HG02642 (cell line): ENCODE results near the gene PRR5.
"Not testable (repeated sequence)": the region's sequence is repeated elsewhere in the genome, so short reads cannot be mapped to it uniquely, and the experiment has no call there.

Source experiments
- ATAC-seq: cut with Tn5 transposase; IDR thresholded peaks from one replicate; pipeline ENCODE4 v1.9.1; 2021; ENCODE audit warnings: mild to moderate bottlenecking; ENCODE audit not compliant: unreplicated experiment, poor library complexity

Gene PRR5

DNA sequence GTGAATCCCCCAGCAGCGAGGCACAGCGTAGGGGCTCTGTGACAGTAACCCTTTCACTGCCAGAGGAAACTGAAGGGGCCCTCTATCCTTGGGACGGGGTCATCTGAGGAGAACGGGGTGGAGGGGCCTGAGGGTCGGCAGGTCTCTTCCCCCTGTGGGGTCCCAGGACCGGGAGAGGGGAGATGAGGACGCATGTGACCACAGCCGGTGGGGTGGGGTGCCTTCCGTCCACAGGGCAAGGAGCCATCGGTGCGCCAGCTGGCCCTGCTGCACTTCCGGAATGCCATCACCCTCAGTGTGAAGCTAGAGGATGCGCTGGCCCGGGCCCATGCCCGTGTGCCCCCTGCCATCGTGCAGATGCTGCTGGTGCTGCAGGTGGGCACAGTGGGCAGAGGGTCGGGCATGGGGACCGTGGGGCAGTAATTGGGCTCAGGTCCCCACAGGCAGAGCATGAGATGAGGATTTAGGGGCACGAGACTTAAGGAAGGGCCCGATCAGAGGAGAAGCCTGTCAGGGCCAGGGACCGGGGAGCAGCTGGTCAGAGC lies 30.1 kb downstream of the PRR5 start:
- ATAC-seq = no peak

DNA sequence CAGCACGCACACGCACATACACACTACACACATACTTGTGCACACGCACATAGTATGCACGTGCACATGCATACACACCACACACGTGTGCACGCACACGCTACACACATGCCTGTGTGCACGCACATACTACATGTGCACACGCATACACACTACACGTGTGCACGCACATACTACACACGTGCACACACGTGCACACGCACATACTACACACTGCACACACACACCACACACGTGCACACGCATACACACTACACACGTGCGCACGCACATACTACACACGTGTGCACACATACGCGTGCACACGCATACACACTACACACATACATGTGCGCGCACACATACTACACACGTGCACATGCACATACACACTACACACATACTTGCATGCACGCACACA lies 30.7 kb downstream of the PRR5 start:
- no peak for ATAC-seq

DNA sequence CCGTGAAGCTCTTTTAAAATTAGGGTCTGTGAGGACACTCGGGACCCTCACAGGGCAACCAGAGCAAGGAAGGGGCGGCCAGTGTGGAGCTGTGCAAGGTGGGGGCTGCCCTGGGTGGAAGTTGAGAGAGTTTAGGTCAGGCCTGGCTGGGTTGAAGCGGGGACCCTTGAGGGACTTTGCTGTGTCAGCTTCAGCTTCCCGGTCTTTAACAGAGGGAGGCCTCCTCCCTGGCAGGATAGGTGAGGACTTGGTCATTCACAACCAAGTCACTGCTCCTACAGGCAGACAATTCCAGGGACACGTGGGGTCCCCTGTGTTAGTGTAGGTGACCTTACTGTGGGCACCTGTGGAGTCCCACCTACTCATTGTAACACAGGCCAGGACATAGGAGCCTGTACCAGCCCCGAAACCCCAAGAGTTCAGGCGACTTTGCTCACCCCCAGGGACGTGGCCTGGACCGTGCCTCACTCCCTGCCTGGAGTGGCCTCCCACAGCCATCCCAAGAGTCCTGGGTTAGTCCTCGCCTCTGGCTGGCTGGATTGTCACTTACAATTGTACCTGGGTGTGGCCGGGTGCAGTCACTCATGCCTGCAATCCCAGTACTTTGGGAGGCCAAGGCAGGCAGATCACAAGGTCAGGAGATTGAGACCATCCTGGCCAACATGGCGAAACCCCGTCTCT lies 31.6 kb downstream of the PRR5 start:
- ATAC-seq = no peak

DNA sequence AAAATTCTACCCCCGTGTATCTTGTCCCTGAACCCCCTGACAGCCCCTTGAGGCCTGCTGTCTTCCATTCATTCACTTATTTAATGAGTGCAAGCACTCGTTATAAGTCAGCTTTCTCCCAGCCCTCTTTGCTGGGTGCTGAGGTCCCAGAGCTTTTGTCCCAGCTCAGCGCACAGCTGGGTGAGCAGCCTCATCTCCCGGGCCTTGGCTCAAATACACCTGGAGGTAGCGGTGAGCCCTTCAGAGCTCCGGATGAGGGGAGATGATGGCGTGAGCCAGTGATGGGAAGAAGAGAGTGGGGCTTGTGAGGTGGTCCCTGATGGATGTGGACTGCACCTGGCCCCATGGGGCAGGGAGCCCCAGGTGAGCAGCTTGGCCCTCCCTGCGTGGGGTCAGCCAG lies 32.3 kb downstream of the PRR5 start:
- no peak for ATAC-seq

DNA sequence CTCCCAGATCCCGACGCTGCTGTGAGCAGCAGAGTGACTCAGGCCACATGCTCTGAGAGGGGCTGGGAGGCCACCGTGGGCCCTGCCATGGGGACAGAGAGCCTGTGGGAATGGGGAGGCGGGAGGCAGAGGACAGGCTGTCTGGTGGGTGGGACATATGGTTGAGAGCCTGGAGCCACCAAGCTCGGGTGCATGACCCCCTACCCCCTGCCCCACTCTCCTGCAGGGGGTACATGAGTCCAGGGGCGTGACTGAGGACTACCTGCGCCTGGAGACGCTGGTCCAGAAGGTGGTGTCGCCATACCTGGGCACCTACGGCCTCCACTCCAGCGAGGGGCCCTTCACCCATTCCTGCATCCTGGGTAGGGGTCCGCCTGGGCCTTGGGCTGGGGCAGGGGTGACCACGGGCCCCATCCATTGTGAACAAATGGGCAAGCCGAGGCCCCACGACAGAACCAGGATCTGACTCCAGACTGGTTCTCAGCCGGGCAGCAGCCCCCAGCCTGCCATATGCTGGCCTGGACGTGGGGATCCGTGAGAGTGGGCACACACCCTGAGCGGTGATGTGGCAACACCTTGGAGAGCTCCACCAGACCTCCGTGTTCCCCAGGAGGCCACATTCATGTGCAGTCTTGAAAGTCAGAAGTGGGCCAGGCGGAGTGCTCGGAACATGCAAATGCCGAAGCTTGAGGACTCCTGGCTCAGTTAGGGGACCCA lies 33.0 kb downstream of the PRR5 start:
- ATAC-seq = no peak

DNA sequence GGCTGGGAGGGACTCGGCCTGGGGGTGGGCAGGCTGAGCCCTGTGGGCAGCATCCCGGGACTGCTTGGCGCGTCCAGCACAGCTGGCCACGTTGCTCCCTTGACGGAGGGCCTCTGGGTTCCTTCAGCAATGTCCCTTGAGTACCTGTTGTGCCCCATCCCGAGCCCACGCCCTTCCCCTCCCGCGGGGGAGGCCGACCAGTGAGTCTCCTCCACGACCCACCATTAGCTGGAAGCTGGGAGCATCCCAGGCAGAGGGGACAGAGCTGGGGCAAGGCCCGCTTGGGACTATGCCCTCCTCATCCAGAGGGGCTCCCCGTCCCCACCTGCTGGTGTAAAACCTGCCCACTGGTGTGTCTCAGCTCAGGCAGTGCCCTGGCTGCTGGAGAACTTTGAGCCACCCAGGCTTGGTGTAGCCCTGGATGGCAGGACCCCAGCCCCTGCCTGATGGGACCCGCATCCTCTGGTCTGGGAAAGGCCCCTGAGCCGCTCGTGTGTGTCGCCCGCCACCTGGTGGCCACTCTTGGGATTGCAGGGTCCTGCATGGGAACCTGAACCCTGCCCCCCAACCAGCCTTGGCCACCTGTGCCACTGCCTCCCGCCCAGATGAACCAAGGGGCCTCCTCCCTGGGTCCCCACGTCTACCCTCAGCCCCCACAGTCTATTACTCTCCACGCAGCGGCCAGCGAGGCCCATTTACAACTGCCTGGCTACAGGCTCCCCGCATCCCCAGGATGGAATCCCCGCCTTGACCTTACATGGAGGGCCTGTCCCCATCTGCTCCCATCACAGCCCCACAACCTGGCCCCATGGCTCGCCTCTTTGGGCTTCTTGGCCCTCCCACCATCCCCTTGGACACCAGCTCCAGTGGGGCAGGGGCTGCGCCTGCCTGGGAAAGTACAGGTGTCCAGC lies 33.8 kb downstream of the PRR5 start:
- peak; percentile 55 for ATAC-seq

DNA sequence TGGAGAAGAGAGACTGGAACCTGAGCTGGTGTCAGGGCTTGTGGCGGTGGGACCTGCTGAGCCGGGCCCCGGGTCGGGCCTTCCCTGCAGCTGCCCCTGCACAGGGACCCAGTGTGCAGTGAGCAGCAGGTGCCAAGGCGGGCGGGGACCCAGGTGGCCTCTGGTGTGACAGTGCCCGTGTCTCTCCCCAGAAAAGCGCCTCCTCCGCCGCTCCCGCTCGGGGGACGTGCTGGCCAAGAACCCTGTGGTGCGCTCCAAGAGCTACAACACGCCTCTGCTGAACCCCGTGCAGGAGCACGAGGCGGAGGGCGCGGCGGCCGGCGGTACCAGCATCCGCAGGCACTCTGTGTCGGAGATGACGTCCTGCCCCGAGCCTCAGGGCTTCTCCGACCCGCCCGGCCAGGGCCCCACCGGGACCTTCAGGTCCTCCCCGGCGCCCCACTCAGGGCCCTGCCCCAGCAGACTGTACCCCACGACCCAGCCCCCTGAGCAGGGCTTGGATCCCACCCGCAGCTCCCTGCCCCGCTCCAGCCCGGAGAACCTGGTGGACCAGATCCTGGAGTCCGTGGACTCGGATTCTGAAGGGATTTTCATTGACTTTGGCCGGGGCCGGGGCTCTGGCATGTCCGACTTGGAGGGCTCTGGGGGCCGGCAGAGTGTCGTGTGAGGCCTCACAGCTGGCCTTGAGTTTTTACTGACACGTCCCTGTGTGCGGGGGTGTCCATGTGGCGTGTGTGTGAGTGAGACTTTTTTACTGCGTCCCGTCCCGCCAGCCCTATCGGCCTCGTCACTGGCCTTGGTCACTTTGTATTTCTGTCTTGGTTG lies 34.8 kb downstream of the PRR5 start:
- ATAC-seq = no peak

DNA sequence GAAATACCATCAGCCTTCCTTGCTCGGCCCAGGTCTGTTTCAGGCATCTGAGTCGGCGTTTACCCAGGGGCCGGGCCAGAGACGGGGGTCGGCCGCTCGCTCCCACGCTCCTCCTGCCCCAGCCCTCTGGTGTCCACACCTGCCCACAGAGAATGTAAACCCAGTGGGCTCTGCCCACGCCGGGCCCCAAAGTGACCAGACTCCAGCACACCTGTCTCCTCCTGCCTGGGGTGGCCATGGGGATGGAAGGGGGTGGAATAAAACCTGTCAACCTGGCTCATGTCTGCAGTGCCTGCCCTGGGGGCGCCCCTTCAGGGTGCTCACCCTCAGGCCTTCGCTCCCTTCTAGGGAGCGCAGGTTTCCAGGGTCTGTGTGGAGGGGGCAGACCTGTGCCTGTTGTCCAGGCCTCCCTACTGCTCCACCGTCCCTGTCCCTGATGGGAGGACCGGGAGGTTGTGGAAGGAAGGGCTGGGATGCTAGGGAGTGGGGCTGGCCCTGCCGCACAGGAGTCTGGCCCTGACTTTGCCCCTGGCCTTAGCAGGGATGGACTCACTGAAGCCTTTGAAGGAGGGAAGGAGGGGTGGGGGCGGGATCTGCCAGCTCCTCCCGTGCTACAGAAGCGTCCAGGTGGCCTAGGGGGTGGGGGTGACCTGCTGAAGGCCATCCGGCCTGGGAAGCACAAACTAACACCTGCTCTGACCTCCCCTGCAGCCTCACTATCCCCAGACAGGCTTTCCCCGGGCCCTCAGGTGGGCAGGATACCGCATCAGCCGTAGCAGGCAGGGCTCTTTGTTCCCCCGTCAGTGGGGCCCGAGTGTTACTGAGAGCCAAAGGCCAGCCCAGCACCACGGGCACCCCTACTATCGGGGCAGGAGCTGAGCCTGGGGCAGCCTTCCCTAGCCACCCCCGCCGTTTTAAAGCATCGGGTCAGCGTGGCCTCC lies 35.7 kb downstream of the PRR5 start:
- ATAC-seq = no peak

DNA sequence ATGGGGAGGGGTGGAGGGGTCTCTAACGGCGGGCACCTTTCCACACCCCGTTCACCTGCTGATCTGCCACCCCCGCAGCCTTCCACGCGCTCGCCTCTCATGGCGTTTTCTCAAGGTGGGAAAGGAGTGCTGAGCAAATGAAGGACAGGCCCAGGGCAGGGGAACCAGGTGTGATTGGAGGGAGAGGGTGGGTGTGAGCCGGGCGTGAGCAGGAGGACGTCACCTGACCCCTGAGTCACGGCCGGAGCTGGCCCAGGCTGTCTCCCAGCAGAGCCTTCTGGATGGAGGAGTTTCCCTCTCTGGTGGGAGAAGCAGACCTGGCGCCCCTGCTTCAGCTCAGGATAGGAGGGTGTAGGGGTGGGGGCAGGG lies 36.3 kb downstream of the PRR5 start:
- ATAC-seq = no peak

DNA sequence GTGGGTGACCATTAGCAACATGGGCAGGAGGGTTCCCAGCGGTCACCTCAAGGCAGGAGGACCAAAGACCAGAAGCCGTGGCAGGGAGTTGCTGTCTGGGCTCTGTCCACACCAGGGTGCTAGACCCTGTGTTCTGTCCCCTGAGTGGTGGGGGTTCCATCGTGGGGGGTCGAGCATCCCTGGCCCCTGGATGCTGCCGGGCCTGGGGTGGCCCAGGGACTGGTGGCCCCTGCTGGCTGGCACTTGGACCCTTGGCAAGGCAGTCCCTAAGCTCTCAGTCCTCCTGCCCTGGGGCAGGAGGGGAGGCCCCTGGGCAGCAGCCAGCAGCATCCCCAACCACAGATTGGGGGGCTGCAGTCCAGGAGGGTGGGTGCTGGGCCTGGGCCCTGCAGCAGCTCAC lies 37.0 kb downstream of the PRR5 start:
- ATAC-seq = no peak

DNA sequence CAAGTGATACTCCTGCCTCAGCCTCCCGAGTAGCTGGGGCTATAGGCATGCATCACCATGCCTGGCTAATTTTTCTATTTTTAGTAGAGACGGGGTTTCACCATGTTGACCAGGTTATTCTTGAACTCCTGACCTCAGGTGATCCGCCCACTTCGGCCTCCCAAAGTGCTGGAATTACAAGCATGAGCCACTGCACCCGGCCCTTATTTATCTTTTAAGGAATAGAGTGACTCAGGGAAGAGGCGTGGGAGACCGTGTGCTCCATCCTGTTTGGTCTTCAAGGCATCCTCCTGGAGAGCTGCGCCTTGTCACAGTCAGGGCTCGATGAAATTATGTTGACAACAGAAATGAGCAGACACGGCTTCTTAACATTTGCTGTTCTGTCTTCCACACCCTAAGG lies 37.7 kb downstream of the PRR5 start:
- not testable (repeated sequence) for ATAC-seq

DNA sequence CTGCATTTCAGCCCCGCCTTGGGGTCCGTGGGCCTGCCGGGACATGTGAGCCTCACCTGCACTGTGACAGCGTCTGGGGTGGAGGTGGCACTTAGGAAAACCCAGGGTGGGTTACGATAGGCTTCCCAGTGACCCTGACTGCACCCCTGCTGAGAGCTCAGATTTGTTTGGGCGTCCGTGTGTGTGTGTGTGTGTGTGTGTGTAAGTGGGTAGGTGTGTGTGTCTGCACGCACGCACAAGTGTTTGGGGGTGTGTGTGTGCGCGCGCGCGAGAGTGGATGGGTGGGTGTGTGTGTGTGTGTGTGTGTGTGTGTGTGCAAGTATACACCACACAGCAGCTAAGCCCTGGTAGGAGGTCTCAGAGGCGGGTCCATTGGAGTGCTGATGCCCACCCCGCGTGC lies 38.3 kb downstream of the PRR5 start:
- ATAC-seq = no peak

DNA sequence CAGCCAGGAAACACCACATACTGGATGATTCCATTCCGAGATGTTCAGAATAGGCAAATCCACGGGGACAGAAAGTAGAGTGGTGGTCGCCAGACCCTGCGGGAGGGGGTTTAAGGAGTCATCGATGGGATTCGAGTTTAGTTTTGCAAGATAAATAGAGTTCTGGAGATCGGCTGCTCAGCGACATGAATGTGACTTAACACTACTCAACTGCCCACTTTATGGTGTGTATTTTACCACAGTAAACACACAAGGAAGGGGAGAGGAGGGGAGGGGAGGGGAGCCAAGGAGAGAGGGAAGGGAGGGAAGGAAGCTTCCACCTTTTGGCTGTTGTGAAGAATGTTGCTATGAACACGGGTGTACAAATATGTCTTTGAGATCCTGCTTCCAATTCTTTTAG lies 39.9 kb downstream of the PRR5 start:
- ATAC-seq = no peak

DNA sequence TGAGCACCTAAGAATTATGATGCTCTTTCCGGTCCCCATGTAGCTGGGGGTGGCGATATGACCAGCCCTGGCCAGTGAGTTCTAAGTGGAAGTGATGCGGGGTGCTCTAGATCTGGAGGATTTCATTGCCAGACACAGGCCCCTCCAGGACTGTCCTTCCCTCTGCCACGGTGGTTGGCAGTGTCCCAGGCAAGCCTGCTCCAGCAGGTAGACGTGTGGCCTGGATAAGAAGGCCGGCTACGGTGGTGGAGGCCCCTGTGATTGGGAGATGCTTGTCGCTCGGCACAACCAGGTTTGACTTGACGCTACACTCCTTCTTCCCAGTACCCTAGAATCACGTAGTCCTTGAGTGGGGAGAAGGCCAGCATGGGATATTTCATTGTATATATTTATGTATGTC lies 41.2 kb downstream of the PRR5 start:
- ATAC-seq = no peak

DNA sequence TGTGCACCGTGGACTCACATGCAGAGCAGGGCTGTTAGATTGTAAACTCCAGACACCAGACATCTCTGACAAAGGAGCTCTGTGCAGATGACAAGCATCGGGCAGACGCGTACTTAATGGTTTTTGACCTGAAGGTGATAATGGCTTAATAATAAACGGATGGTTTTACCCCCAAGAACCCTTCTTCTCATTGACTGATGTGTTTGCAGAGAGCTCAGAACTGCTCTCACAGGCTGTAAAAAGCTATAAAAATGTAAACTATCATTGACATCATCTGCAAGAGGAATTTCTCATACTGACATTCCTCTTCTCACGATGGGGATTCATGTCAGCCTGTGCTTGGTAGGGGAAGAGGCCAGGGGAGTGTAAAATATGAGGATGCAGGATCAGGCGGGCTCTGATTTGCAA lies 41.8 kb downstream of the PRR5 start:
- ATAC-seq = no peak

DNA sequence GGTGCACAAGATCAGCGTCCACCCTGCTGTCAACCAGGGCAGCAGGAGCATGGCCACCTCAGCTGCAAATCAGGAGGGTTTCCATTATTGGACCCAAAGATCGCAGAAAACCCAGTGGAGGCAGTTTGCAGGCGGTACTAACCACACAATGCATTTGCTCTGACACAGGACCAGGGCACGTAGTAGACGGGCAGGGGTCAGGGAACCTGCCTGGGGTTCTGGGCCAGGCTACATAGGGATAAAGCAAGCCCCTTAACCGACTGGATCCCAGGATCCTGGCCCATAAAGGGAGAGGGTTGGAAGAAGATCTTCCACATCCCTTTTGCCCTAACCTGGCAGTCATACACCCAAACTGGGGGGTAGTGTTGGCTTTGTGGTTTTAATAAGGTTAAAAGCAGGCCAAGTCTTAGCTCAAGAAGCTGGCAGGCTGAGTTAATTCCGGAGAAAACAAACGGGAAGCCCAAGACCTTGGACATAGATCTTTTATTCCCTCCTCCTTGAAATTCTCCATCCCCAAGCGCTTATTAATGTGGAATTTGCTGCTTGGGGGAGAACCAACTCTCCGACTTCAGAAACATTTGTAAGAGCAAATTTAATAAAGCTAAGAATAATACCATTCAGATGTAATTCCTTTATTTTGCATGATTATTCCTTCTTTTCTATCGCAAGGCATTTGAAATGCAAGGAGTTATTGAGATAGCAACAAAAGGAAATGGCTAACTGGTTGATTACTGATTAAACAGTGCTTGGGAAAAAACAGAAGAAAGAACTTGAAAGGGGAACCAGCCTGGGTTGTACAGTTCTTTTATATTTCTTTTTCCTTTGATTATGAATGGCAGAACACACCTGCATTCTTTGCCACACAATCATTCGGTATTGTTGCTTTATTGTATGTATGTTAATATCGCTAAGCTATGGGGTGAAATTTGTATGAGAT lies 44.1 kb downstream of the PRR5 start:
- no peak for ATAC-seq

DNA sequence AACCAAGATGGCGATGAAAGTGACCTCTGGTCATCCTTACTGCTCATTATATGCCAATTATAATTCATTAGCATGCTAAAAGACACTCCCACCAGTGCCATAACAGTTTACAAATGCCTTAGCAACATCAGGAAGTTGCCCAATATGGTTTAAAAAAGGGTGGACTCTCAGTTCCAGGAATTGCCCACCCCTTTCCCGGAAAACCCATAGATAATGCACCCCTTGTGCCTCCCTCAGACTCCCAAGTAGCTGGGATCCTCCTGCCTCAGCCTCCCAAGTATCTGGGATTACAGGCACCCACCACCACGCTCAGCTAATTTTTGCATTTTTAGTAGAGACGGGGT lies 45.8 kb downstream of the PRR5 start:
- not testable (repeated sequence) for ATAC-seq

DNA sequence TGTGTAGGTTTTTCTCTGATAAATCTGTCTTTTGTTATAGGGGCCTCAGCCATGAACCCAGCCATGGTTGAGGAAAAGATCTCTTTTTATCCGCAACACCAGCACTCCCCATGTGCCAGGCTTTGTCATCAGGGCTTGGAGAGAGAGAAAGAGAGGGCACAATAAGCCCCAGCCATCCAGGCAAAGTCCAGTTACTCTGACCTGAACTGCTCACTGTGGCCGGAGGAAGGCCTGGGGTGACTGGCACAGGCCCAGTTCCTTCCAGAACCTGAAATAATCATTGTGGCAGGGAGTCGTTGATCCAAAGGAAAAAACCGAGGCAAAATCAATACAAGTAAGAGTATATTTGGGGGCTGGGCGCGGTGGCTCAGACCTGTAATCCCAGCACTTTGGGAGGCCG lies 46.5 kb downstream of the PRR5 start:
- ATAC-seq = no peak
